HG02840 (cell line): Measurements from ENCODE around the gene PPP1R10.
"Not testable (repeated sequence)": the region's sequence is repeated elsewhere in the genome, so short reads cannot be mapped to it uniquely, and the experiment has no call there.

Experiments used
- ATAC-seq: cut with Tn5 transposase; IDR thresholded peaks from one replicate; pipeline ENCODE4 v1.9.1; 2021; ENCODE audit warnings: mild to moderate bottlenecking, moderate library complexity, moderate number of reproducible peaks; ENCODE audit not compliant: unreplicated experiment, low FRiP score

PPP1R10 gene

DNA sequence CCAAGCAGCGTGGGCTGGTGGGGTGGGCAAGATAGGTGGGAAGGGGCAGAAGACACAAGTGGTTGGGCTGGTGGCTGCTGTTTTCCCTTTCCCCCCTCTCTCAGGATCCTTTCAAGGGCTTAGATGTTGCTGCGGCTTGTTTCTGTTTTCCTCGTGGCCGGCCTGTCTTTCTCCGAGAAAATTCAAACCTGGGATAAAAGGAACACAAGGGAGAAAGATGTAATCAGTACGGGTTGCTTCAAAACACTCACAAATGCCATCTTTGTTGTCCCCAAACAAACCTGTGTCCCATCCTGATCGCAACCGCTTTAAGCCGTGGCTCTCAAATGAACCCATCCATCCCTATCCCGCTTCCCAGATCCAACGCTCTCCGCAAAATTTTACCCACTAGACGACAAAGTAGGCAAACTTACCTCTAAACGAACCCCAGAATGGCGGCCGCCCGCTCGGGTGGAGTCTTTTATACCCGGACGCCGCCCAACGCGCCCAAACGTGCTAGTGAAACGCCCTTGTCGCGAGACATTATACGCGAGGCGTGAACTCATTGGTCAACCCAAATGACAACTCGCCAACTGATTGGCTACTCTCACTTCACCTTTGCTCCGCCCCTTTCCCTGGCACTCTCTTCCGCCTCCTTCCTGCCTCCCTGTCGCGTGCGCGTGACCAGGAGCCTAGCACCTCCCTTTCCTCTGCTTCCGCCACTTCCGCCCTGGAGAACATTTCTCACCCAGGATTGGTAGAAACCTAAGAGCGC, at the start of gene PPP1R10:
Gene PPP1R10, minus strand, starts transcription at position 433 of the 754 bp plus-strand sequence. CDS start 7,299 bp downstream, outside the sequence.
- peak; percentile 89 for ATAC-seq

DNA sequence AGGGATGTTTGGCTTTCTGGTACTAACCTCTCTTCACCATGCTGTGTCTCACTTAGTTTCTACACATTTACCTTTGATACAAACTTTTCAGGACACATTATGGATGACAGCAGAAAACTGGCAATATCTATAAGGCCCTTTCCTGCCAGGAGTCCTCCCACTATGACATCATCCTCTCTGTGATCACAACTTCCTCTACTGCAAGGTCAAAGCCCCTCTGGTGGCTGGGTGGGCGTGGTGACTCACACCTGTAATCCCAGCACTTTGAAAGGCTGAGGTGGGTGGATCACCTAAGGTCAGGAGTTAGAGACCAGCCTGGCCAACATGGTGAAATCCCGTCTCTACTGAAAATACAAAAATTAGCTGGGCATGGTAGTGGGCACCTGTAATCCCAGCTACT, 49.3 kb upstream of the PPP1R10 start:
- ATAC-seq = not testable (repeated sequence)

DNA sequence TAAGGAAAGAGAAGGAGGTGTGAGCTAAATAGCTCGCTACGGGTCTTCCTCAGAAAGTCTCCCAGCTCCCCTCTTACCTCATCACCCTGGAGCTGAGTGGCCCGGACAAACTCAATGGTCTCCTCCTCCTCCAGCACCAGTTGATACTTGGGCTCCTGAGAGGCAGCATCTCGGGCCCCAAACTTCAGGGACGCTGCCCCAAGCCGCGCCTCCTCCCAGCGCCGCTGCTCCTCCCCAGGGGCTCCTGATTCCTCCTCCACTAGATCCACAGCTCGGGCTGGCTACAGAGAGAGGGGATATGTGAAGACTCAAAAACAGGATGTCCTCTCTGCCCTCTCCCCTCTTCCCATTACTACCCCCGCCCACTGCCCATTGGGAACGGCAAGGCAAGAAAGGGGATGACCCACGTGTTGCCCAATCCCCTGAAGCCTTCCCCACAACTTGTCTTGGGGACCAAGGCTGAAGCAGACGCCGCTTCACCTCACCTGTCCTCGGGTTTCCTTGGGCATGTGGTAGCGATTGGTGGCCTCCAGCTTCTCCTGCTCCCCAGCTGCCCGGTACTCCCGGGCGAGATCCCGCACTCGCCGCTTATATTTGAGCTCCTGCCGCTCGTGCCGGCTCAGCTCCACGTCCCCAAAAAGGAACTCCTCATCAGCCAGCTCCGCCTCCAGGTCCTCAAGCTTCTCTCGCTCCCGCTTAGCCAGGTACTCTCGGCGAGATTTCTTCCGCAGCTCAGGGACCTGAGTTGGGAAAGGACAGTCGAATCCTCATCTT, 48.1 kb upstream of the PPP1R10 start:
- no peak for ATAC-seq

DNA sequence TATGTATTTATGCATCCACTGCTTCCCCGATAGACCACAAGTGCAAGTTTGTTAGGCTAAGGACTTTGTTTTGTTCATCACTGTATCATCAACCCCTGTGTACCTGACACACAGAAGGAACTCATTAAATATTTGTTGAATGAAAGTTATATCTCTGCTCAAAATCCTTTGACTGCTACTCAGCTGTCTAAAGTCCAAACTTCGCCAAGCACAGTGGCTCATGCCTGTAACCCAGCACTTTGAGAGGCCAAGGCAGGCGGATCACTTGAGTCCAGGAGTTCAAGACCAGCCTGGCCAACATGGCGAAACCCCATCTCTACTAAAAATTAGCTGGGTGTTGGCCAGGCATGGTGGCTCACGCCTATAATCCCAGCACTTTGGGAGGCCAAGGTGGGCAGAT, 40.9 kb upstream of the PPP1R10 start:
- not testable (repeated sequence) for ATAC-seq

DNA sequence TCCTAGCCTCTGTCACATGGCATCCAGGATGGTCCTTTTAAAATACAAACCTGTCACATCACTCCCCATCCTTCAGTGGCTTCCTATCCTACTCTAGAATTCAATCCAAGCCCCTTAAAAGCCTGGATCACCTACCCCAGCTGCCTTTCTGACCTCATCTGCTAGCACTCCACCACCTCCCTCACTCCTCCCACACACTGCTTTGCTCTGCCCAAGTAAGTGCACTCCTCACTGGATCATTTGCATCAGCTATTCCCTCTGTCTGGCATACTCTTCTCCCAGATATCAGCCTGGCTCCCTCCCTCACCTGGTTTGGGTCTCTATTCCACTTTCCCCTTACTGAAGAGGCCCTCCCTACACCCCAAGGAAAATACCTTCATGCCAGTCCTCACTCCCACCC, 40.4 kb upstream of the PPP1R10 start:
- no peak for ATAC-seq

DNA sequence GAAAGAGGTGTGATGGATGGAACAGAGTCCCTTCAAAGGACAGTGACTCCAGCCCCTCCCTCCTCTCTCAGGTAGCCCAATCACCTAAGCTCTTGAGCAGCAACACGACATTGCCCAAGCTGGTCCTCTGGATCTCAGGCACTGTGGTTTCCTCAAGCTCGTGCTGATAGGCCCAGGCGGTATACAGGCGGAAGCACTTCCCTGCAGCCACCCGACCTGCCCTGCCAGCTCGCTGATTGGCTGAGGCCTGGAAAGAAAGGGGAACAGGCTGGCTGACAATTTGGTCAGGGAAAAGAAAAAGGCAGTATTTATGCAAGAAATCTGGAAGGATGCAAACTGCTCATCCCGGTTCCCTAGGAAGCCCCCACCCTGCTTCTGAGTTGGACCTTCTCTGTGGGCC, 39.5 kb upstream of the PPP1R10 start:
- no peak for ATAC-seq

DNA sequence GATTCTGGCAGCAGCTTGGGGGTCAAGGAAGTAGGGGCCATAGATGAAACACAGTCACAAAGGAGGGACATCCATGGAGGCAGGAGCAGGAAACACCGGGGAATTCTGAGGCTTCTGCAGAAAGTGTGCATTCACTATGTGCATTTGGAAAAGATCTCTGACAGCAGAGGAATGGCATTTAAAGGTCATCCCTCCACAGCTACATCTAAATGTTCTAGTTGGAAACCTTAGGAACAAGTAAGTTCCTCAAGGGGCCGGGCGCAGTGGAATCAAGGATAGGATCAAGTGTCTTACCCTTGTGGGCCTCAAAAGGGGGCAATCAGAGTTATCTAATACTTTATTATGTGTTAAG, 38.7 kb upstream of the PPP1R10 start:
- no peak for ATAC-seq

DNA sequence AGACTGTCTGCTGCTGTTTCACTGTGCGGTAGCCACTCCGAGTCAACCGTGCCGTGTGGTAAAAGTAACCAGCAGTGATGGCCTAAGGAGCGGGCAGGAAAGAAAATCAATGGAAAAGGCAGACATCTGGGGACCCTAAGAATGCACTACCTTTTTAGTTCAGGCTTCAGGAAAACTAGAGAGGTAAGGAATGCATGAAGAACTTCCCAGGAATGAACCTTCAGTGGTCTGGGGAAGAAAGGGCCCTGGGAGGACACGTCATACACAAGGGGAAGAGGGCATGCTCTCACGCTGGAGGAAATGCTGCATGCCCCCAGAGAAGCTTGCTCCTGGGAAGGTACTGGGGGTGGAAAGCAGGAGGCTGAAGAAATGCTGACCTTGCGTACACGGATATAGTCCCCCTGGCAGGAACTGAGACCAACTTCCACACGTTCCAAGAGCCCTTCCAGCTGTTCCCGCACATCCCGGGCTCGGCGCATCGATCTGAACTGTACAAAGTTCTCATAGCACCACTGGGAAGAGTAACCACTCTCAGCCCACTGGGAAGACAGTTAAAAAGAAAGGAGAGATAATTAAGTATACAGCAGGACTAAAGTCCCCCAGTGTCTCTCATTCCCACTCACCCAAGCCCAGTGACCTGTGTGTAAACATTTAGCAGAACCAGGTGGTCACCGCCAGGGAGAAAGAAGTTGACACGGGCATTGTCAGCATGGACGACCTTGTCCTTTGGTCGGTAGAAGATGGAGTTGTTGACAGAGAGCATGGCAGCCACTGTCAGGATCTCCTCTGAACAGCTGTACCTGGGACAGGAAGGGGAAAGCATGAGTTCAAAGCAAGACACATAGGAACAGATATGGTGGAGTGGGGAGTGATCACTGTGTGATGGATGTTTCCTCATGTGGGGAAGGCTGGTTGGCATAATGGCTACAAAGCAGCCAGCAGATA, 38.0 kb upstream of the PPP1R10 start:
- ATAC-seq = no peak

DNA sequence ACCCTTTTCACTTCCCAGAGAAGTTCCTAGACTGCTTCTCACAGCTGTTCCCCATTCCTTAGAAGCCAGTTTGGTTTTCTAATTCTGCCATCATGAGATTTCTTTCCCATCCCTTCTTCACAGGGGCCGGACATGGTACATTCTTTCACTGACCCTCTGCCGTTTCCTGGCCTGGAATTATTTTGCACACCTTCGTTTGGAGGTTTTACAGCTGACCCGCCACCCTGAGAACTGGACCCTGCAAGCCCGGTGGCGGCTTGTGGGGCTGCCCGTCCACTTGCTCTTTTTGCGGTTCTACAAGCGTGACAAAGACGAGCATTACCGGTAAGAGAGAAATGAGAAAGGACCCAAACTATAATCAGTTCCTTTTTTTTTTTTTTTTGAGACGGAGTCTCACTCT, 34.1 kb upstream of the PPP1R10 start:
- ATAC-seq = no peak

DNA sequence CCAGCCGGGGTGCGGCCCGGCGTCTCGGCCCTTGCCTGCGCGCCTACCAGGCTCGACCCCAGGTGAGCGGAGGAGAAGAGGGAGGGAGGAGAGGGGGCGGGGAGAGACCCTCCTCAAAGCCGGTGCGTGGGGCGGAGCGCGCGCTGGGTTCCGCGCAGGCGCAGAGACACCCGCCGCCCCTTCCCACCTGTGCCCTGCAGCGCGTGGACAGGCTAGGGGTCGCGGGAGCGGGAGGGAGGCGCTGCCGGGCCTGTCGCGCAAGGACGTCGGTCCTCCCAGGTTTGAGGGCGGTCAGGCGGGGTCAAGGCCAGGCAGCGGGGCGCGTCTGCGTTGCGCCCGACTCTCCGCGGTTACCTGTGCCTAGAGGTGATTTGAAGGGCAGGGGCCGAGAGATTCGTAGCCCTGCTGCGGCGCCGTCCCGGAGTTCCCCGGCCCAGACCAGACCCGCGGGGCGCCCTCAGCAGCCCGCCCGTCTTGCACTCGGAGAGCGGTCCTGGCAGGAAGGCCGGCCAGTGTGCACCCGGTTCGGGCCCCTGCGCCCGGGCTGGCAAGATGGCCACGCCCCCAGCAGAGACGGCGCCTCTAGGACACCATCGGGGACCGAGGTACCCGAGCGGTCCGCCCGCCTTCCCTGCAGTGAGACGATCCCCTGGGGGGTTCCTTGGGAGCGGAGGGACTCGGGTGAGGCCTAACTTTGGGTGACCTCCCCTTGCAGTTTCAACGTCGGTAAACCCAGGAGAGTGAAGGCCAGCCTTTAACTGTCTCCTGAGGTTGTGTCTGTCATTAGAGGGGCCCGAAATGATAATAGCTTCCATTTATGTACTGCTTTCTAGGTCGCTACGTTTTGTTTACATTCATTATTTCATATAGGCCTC, 30.4 kb upstream of the PPP1R10 start:
- ATAC-seq = peak; percentile 68

DNA sequence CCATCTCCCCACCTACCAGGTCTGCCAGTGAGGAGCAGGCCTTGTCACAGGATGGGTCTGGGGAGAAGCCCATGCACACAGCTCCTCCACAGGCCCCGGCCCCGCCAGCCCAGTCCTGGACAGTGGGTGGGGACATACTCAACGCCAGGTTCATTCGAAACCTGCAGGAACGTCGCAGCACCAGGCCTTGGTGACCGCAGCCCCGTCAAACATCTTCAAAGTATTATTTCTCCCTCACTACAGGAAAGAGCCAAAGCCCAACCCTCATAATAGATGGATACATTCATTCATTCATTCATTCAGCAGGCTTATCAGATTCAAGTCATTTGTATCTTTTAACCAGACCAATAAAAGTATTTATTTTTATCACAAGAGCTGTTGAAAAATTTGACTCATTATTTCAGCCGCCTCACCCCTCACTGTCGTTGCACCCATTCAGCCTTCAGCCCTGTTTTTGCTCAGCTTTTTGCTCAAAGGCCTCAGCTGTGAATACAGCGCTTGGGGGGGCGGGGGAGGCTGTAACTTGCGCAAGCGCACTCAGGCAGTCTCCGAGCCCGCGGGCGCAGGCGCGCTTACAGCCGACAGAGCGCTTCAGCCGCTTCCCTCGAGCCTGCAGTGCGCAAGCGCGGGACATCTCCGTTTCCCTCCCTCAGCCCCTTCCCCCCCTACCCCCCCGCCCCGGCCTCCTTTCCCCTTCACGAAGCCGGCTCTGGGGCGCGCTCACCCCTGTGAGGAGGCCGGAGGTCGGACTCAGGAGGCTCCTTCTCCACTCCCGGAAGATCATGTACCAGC, 29.6 kb upstream of the PPP1R10 start, which contains the start of gene C6orf136:
Gene C6orf136, plus strand, starts transcription at position 684 of the 792 bp plus-strand sequence. Its CDS starts 99 bp downstream, at position 783.
- ATAC-seq = peak; percentile 50

DNA sequence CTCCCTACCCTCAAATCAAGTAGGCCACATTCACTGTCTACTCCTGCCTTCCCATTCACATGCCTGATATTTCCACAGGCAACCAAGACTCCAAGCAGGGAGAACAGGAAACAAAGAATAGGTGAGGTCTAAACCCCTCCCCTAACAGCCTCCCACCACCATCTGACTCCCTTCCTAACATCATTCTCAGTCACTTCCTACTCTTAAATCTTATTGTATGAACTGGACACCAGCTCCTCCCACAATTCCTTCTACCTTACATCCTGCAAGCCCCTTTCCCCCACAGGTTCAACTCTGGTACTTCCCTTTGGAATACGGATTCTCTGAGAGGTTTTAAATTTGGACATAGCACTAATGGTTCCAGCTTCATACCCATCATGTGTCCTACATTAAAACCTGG, 28.9 kb upstream of the PPP1R10 start:
- no peak for ATAC-seq

DNA sequence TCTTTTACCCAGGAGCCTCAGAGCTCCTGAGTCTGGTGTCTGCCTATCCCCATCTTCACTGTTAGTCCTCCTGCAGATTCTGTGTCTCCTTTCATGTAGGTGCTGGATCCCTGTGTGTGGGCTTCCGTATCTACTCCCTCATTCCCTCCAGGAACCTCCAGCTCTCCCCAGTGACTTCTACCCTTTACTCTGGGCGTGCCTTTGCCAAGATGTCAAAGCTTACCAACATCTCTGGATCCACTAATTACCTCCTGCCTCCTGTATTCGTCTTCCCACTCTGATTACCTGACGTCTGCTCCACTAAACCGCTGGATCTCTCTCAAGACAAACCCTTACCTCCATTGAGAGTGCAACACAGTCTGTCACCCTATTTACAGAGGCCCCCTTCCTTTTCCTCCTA, 27.7 kb upstream of the PPP1R10 start:
- ATAC-seq = no peak

DNA sequence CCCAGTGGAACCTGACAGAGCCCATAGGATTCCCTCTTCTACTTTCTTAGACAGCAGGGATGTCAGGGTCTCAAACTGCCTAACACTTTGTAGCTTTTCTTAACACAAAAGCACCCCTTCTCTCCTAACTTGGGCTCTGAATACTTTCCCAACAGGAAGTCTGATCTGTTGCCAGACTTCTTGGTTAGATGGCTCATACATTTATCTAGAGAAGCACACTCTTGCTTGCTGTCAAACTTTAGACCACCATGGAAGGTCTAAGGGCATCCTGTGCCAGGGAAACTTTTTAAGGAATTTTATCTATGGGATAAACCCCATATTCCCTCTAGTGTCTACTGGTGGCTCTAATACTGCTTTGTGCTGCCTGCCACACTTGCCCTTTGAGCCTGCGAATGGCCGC, 26.6 kb upstream of the PPP1R10 start:
- ATAC-seq = no peak

DNA sequence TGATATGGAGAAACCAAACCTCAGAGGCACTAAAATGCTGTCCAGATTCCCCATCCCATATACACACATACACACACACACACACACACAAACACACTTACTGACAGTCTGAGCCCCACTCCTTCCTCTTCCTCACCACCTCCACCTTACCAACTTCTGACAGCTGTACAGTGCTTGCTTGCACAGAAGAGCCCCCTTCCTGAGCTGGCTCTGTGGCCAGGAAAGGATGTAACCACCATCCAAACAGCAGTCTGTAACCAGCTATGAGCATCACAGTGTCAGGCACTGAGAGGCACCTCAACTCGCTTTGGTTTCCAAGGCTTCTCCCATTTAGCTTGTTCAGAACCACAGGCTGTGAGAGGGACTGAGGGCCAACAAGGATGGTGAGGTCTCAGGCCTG, 24.0 kb upstream of the PPP1R10 start:
- ATAC-seq = no peak

DNA sequence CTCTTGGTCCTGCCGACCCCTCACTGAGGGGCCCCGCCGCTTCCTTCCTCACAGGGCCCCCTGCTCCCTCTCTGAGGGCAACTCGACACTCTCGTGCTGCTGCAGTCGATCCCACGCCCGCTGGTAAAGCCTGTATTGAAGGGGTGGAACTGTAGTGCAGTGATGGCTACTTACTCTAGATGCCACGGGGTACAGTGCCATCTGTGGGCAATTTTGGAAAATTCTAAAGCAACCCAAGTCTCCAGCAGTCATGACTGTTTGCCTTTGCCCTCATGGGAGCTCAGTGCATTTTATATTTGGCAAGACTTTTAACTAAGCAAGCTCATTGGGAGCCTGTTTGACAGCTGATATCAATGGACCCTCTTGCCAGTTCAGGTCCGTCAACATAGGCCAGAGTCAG, 23.4 kb upstream of the PPP1R10 start:
- ATAC-seq = no peak

DNA sequence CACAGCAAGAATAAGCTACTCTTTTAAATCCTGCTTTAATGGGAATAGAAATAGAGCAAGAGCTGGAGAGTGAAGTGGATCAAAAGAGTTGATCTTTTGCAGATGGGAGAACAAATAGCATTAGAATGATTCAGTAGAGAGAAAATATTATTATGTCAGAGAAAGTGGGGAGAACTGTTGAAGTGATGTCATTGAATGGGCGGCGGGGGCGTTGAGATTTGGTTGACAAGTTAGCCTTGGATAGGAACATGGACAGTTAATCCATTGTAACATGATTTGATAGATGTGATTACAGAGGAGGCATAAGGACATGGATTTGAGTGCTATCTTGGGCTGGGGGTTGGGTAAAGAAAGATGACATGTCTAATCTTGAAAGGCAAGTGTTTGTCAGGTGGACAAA, 18.8 kb upstream of the PPP1R10 start:
- no peak for ATAC-seq

DNA sequence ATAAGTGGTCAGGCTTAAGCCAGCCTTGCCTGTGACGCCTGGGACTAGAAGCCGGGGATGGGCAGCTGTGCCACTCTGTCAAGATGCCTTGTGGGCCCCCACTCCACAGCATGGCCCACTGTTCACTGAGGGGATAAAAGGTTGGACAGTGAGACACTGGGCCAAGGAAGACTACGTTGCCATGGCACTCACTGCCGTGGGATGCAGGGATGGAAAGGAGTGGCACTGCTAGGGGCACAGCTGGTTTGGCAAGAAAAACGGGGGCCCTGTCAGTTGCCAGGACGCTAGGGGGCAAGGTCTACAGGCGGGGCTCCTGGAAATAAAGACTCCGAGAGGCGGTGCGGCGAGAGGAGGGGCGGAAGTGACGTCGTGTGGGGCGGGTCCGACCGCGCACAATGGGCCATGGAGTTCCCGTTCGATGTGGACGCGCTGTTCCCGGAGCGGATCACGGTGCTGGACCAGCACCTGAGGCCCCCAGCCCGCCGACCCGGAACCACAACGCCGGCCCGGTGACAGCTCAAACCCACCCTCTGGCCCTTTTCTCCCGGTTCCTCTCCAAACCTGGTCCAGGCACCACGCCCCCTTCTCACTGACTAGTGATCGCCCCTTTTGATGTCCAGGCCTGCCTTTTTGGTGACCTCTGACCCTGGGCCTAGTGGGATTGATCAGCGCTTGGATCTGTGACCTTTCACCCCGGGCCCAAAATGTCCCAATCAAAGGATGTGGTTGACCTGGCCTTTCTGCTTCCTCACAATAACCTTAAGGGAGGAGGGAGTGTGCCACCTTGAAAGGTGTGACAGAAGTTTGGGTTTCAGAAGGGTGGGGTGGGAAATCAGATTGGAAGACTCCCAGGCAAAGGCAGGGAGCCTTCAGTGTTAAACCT, 9.7 kb upstream of the PPP1R10 start, which contains the start of gene ATAT1:
Gene ATAT1, plus strand, starts transcription at position 391 of the 883 bp plus-strand sequence.
- peak; percentile 81 for ATAC-seq
